OCI-LY3 (cell line): ENCODE results near the gene PLA2G4E.

Experiments
- H2AFZ ChIP-seq: fragments of 200-600, 300-600 bp; shearing (Covaris generic); 2 replicates; pipeline ENCODE4 v1.6.0; 2014; ENCODE audit warnings: antibody characterized with exemption, low read depth, low read length
- H3K27ac ChIP-seq: fragments of 200-600, 300-600 bp; sonication (generic); 2 replicates; pipeline ENCODE4 v1.5.1; 2014; ENCODE audit warnings: mild to moderate bottlenecking, low read length, moderate library complexity, mixed read lengths
- H3K27me3 ChIP-seq: fragments of 200-600, 300-600 bp; sonication (generic); 2 replicates; pipeline ENCODE4 v1.6.1; 2014; ENCODE audit warnings: low read depth, low read length, mixed read lengths
- H3K36me3 ChIP-seq: fragments of 200-600, 300-600 bp; sonication (generic); replicated peaks from 2 replicates; pipeline ENCODE3; 2014; ENCODE audit warnings: low read depth, low read length, mixed read lengths
- H3K4me1 ChIP-seq: fragments of 300-600, 200-600 bp; sonication (generic); 2 replicates; pipeline ENCODE4 v1.6.1; 2014; ENCODE audit warnings: low read length, mixed read lengths
- H3K4me2 ChIP-seq: fragments of 200-600, 300-600 bp; sonication (generic); 2 replicates; pipeline ENCODE4 v1.6.1; 2014; ENCODE audit warnings: low read length, mixed read lengths
- H3K4me3 ChIP-seq: fragments of 300-600, 200-600 bp; sonication (generic); 2 replicates; pipeline ENCODE4 v1.5.1; 2014; ENCODE audit warnings: antibody characterized with exemption, mild to moderate bottlenecking, low read length, moderate library complexity
- H3K79me2 ChIP-seq: fragments of 300-600, 200-600 bp; shearing (Covaris generic); 2 replicates; pipeline ENCODE4 v1.6.1; 2014; ENCODE audit warnings: mild to moderate bottlenecking, low read length, mixed read lengths
- H3K9ac ChIP-seq: fragments of 300-600, 200-600 bp; shearing (Covaris generic); 2 replicates; pipeline ENCODE4 v1.6.0; 2014; ENCODE audit warnings: mild to moderate bottlenecking, low read length, moderate library complexity
- H3K9me3 ChIP-seq: fragments of 200-600, 300-600 bp; shearing (Covaris generic); 2 replicates; pipeline ENCODE4 v1.6.1; 2014; ENCODE audit warnings: low read length, mixed read lengths; ENCODE audit not compliant: insufficient read depth
- H4K20me1 ChIP-seq: fragments of 200-600, 300-600 bp; sonication (generic); 2 replicates; pipeline ENCODE4 v1.6.1; 2016; ENCODE audit warnings: low read length, mixed read lengths; ENCODE audit not compliant: insufficient read depth
- CTCF ChIP-seq: fragments of 200-600, 300-600 bp; sonication (generic); IDR thresholded peaks from 2 replicates; pipeline ENCODE4 v1.5.1; 2014; ENCODE audit warnings: antibody characterized with exemption, low read length, low read depth
- EZH2phosphoT487 ChIP-seq: fragments of 200-600 bp; shearing (Covaris generic); IDR thresholded peaks from 2 replicates; pipeline ENCODE4 v1.6.1; 2018; ENCODE audit warnings: antibody characterized with exemption, mixed run types, low read depth

PLA2G4E gene

GRCh38 chr15:42065033-42065432 is 44.2 kb upstream of the PLA2G4E start:
- Histone ChIP-seq H3K27ac (no peak overlapping the region), H3K9ac (no peak overlapping the region), H4K20me1 (no peaks in the 10 kb centered on the region), H3K27me3 (peaks cover 18% of the 10 kb centered on the region), H3K4me3 (no peak overlapping the region), H2AFZ (no peak overlapping the region), H3K4me2 (no peak overlapping the region), H3K9me3 (no peaks in the 10 kb centered on the region), H3K36me3 (no peaks in the 10 kb centered on the region), H3K4me1 (peaks cover 6% of the 10 kb centered on the region; the same call in 1 of the 2 replicates), H3K79me2 (no peaks in the 10 kb centered on the region)
- no peak for TF ChIP-seq CTCF
- TF ChIP-seq EZH2phosphoT487, result no peak

GRCh38 chr15:42064271-42064670 is 43.4 kb upstream of the PLA2G4E start:
- H3K79me2 ChIP-seq, result no peaks in the 10 kb centered on the region
- H3K36me3 ChIP-seq, result no peaks in the 10 kb centered on the region
- no peaks in the 10 kb centered on the region for H3K9me3 ChIP-seq
- H3K27me3 ChIP-seq, result peaks cover 18% of the 10 kb centered on the region
- peaks cover 9% of the 10 kb centered on the region; the same call in 1 of the 2 replicates for H3K4me1 ChIP-seq
- H3K4me3 ChIP-seq, result no peak overlapping the region
- H2AFZ ChIP-seq, result no peak overlapping the region
- no peak overlapping the region for H3K27ac ChIP-seq
- H4K20me1 ChIP-seq, result no peaks in the 10 kb centered on the region
- TF ChIP-seq EZH2phosphoT487 (no peak), CTCF (no peak)
- no peak overlapping the region for H3K9ac ChIP-seq
- H3K4me2 ChIP-seq, result no peak overlapping the region

GRCh38 chr15:42063122-42063848 is 42.4 kb upstream of the PLA2G4E start:
- peaks cover 20% of the 10 kb centered on the region for H3K27me3 ChIP-seq
- H4K20me1 ChIP-seq, result no peaks in the 10 kb centered on the region
- no peak for TF ChIP-seq CTCF
- TF ChIP-seq EZH2phosphoT487, result no peak
- no peaks in the 10 kb centered on the region for H3K79me2 ChIP-seq
- H3K4me2 ChIP-seq, result no peak overlapping the region
- H3K4me3 ChIP-seq, result no peak overlapping the region
- H3K9me3 ChIP-seq, result no peaks in the 10 kb centered on the region
- H3K9ac ChIP-seq, result no peak overlapping the region
- H3K4me1 ChIP-seq, result peaks cover 9% of the 10 kb centered on the region; the same call in 1 of the 2 replicates
- H3K27ac ChIP-seq, result no peak overlapping the region
- H3K36me3 ChIP-seq, result no peaks in the 10 kb centered on the region
- no peak overlapping the region for H2AFZ ChIP-seq

- Histone ChIP-seq H3K4me2 (no peak overlapping the region), H3K36me3 (no peaks in the 10 kb centered on the region), H3K27ac (no peak overlapping the region), H3K79me2 (no peaks in the 10 kb centered on the region), H3K9ac (no peak overlapping the region), H3K4me1 (peaks cover 9% of the 10 kb centered on the region; the same call in 1 of the 2 replicates), H3K27me3 (peaks cover 29% of the 10 kb centered on the region), H3K9me3 (no peaks in the 10 kb centered on the region), H4K20me1 (no peaks in the 10 kb centered on the region), H2AFZ (no peak overlapping the region), H3K4me3 (no peak overlapping the region)
- TF ChIP-seq CTCF (no peak), EZH2phosphoT487 (no peak)
Measured at GRCh38 chr15:42062284-42062806, 41.5 kb upstream of the PLA2G4E start.
